Stimulated activated CD4-positive, alpha-beta T cell treated with anti-CD3 and anti-CD28 coated beads, Interleukin-4, amount 100 ng/mL, for 24 hours (primary cell): ENCODE results near the gene ANKRD30BL.
"Not testable (repeated sequence)": the region's sequence is repeated elsewhere in the genome, so short reads cannot be mapped to it uniquely, and the experiment has no call there.

Experiments used
- DNase-seq: peaks from one replicate; pipeline ENCODE4 v3.0.0-alpha.2; 2020

The ANKRD30BL gene

DNA sequence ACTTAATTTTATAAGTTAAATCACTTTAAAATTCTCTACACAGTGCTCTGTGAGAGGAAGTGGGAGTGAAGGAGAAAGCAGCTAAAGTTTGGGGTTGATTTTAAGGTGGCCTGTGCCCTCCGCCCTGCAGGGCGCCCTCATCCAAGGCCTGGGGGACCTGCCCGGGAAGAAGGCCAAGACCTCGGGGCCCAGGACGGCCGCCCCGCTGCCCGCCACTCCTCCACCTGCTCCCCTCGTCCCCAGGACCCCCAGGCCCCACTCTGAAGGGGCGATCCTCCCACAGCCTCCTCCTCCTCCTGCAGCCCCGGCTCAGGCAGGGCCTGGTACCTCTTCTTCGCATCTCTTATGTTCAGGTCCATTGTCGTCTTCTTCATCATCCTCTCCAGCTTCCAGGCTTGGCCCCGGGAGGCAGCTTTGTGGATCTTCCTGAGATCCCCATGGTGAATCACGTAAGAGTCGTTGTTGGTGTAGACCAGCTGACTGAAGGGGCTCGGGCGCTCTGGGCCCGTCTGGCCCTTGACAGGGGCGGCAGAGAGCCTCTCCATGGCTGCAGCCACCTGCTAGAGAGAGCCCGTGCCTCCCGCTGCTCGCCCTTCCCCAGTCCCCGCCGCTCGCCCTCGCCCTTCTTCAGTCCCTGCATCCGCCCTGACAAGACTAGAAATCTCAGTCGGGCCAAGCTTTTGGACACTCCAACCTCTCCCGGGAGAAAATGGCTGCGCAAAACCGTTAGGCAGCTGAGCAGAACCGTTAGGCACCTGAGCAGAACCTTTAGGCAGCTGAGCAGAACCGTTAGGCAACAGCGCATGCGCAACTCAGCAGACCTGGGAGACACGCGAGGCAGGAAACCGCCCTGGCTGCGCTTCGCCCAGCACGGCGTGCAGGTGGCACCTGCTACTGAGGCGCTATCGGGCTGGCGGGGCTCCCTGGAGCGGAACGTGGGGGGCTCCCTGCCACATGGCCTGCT lies at the start of gene ANKRD30BL:
Gene ANKRD30BL, minus strand, starts transcription at position 792 of the 964 bp plus-strand sequence. Its CDS starts 247 bp downstream, at position 545.
- not testable (repeated sequence) for DNase-seq

GRCh38 chr2:132202866-132203265 lies 41.1 kb upstream of the ANKRD30BL start:
- not testable (repeated sequence) for DNase-seq

DNA sequence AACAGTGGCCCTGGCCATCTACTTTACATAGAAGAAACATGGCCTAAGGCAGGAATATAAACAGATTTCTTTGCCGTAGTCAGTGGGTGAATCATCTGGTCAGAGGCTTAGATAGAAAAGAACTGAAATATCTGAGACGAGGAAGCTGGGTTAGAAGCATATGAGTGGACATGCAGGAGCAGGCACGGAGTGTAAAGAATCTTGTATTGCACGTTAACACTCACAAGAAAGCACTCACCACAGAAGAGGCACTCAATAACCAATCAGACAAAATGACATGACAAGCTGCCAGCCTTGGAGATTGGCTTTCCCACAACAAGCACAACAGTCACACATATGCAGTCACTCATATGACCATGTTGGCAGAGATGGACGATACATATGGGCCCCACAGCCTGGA lies 31.1 kb upstream of the ANKRD30BL start:
- DNase-seq: not testable (repeated sequence)

GRCh38 chr2:132167100-132167499 lies 5.3 kb upstream of the ANKRD30BL start:
- not testable (repeated sequence) for DNase-seq

- not testable (repeated sequence) for DNase-seq
These were observed 441 bp upstream of the ANKRD30BL start for GRCh38 chr2:132162125-132162660.

DNA sequence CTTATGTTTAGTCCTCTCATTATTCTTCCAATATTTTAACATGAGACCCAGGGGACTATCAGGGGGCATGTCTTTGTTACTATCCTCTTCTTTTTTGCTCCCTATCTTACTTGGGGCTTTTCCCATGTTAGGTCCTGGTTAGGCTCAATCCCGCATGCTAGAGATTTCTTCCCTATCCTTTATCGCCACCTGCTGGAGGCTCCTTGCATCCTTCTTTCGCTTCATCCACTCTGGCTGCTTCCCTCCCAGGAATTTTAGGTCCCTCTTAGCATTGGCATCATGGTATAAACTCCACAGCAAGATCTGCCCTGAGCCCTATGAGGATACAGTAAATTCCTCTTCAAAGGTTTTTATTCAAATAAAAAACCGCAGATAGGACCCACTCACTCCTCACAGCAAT lies 15.0 kb downstream of the ANKRD30BL start:
- peak; percentile 14 for DNase-seq
